ENCODE results near the gene OTOGL. TPM values are rescaled to one million over a fixed set of nuclear protein-coding genes. Genes with fewer than 3 reads are reported as not detected.

The OTOGL gene
- total RNA-seq, 1 experiment from 2014 or later, result not detected

- no peak for DNase-seq (ENCODE audit: unreplicated experiment)
- TF ChIP-seq CTCF (IDR thresholded peaks at IDR 0.05; ENCODE audit: unreplicated experiment), result no peak
- Mint-ChIP-seq H3K27ac (ENCODE audit: low read depth, unreplicated experiment) (no peak overlapping the region), H3K27me3 (ENCODE audit: insufficient read depth, unreplicated experiment) (peaks cover 28% of the 10 kb centered on the region), H3K36me3 (ENCODE audit: insufficient read depth, unreplicated experiment) (no peaks in the 10 kb centered on the region), H3K4me1 (ENCODE audit: insufficient read depth, unreplicated experiment) (no peaks in the 10 kb centered on the region), H3K4me3 (ENCODE audit: unreplicated experiment) (no peak overlapping the region), H3K9me3 (ENCODE audit: unreplicated experiment) (no peaks in the 10 kb centered on the region)
- CTCF ChIA-PET, result interaction anchor here (0.5 kb wide), 1 partner anchor 462 kb away, joined by 5 read pairs; no protein-coding TSS in a partner anchor
- POLR2A ChIA-PET, result no interaction called here
- intact Hi-C loops (cut with micrococcal nuclease), result no loop called here
- BruUV-seq (replicated peaks), result no TSS peak
Observed at GRCh38 chr12:80317899-80318298, 218.6 kb downstream of the OTOGL start.

GRCh38 chr12:80320121-80320678, 220.9 kb downstream of the OTOGL start:
- Mint-ChIP-seq H3K27me3 (ENCODE audit: insufficient read depth, unreplicated experiment) (peaks cover 42% of the 10 kb centered on the region), H3K9me3 (ENCODE audit: unreplicated experiment) (no peaks in the 10 kb centered on the region), H3K4me3 (ENCODE audit: unreplicated experiment) (no peak overlapping the region), H3K36me3 (ENCODE audit: insufficient read depth, unreplicated experiment) (no peaks in the 10 kb centered on the region), H3K27ac (ENCODE audit: low read depth, unreplicated experiment) (no peak overlapping the region), H3K4me1 (ENCODE audit: insufficient read depth, unreplicated experiment) (no peaks in the 10 kb centered on the region)
- intact Hi-C loops (cut with micrococcal nuclease), result no loop called here
- DNase-seq (ENCODE audit: unreplicated experiment), result no peak
- TF ChIP-seq CTCF (IDR thresholded peaks at IDR 0.05; ENCODE audit: unreplicated experiment), result no peak
- BruUV-seq (replicated peaks), result no TSS peak
- CTCF ChIA-PET, result interaction anchor here (0.6 kb wide), 1 partner anchor 20 kb away, joined by 4 read pairs; no protein-coding TSS in a partner anchor
- POLR2A ChIA-PET, result interaction anchor here (0.7 kb wide), 1 partner anchor 408 kb away, joined by 3 read pairs; no protein-coding TSS in a partner anchor

- H3K4me1 Mint-ChIP-seq (ENCODE audit: insufficient read depth, unreplicated experiment), result no peaks in the 10 kb centered on the region
- intact Hi-C loops (cut with micrococcal nuclease), result no loop called here
- ChIA-PET POLR2A (no interaction called here), CTCF (no interaction called here)
- H3K9me3 Mint-ChIP-seq (ENCODE audit: unreplicated experiment), result no peaks in the 10 kb centered on the region
- no peak overlapping the region for H3K27ac Mint-ChIP-seq (ENCODE audit: low read depth, unreplicated experiment)
- TF ChIP-seq CTCF (IDR thresholded peaks at IDR 0.05; ENCODE audit: unreplicated experiment), result no peak
- no peak for DNase-seq (ENCODE audit: unreplicated experiment)
- no TSS peak for BruUV-seq (replicated peaks)
- H3K27me3 Mint-ChIP-seq (ENCODE audit: insufficient read depth, unreplicated experiment), result peaks cover 36% of the 10 kb centered on the region
- H3K4me3 Mint-ChIP-seq (ENCODE audit: unreplicated experiment), result no peak overlapping the region
- H3K36me3 Mint-ChIP-seq (ENCODE audit: insufficient read depth, unreplicated experiment), result no peaks in the 10 kb centered on the region
Observed at GRCh38 chr12:80321653-80322052, 222.3 kb downstream of the OTOGL start.

GRCh38 chr12:80325167-80325959, 226.0 kb downstream of the OTOGL start:
- Mint-ChIP-seq H3K27ac (ENCODE audit: low read depth, unreplicated experiment) (no peak overlapping the region), H3K36me3 (ENCODE audit: insufficient read depth, unreplicated experiment) (no peaks in the 10 kb centered on the region), H3K4me1 (ENCODE audit: insufficient read depth, unreplicated experiment) (no peaks in the 10 kb centered on the region), H3K27me3 (ENCODE audit: insufficient read depth, unreplicated experiment) (peaks cover 38% of the 10 kb centered on the region), H3K4me3 (ENCODE audit: unreplicated experiment) (no peak overlapping the region), H3K9me3 (ENCODE audit: unreplicated experiment) (no peaks in the 10 kb centered on the region)
- CTCF ChIA-PET, result interaction anchor here (1.0 kb wide), 1 partner anchor 130 kb away, joined by 3 read pairs; no protein-coding TSS in a partner anchor
- BruUV-seq (replicated peaks), result no TSS peak
- no peak for TF ChIP-seq CTCF (IDR thresholded peaks at IDR 0.05; ENCODE audit: unreplicated experiment)
- DNase-seq (ENCODE audit: unreplicated experiment), result no peak
- intact Hi-C loops (cut with micrococcal nuclease), result no loop called here
- POLR2A ChIA-PET, result interaction anchor here (0.7 kb wide), 2 partner anchors 115 to 148 kb away, joined by 3 to 5 read pairs; no protein-coding TSS in a partner anchor
